ENCODE results near the gene CRMP1. TPM values are rescaled to one million over a fixed set of nuclear protein-coding genes. Genes with fewer than 3 reads are reported as not detected.

CRMP1 gene
- total RNA-seq, 6 donors from 2014 or later: 0.89 to 5.7 (median 2.0) TPM

- WGBS, 2 donors: 92 to 96% methylated on average over 6 to 11 of the region's 11 CpGs
- H3K27me3 ChIP-seq: no peaks in the 10 kb centered on the region
- H3K27ac ChIP-seq: no peak overlapping the region
- DNase-seq: peak in 1 of 2 donors; percentile 12
- ATAC-seq (ENCODE audit: low FRiP score in 2 of 2): no peak
- H3K9me3 ChIP-seq: no peaks in the 10 kb centered on the region
- no peak for TF ChIP-seq EP300 (IDR thresholded peaks at IDR 0.05)
- no peak for TF ChIP-seq CTCF (IDR thresholded peaks at IDR 0.05)
- TF ChIP-seq POLR2AphosphoS5 (IDR thresholded peaks at IDR 0.05): no peak
- no peak for TF ChIP-seq POLR2A (IDR thresholded peaks at IDR 0.05)
- H3K4me3 ChIP-seq: no peak overlapping the region
- H3K36me3 ChIP-seq: peaks cover 0 to 35% (median 10%) of the 10 kb centered on the region in 4 donors
- H3K4me1 ChIP-seq: no peaks in the 10 kb centered on the region
These were observed 93.9 kb downstream of the CRMP1 start for GRCh38 chr4:5798946-5799345.

- H3K36me3 ChIP-seq: peaks cover 0 to 37% (median 10%) of the 10 kb centered on the region in 4 donors
- H3K27ac ChIP-seq: no peak overlapping the region
- H3K9me3 ChIP-seq: no peaks in the 10 kb centered on the region
- DNase-seq: peak; percentile 14 to 62
- H3K4me3 ChIP-seq: no peak overlapping the region
- WGBS, 2 donors: 80 to 86% methylated on average over 5 to 11 of the region's 11 CpGs
- ATAC-seq (ENCODE audit: low FRiP score in 2 of 2): peak in 1 of 2 donors; percentile 25
- TF ChIP-seq POLR2AphosphoS5 (IDR thresholded peaks at IDR 0.05): no peak
- no peak for TF ChIP-seq EP300 (IDR thresholded peaks at IDR 0.05)
- TF ChIP-seq POLR2A (IDR thresholded peaks at IDR 0.05): no peak
- no peak for TF ChIP-seq CTCF (IDR thresholded peaks at IDR 0.05)
- no peaks in the 10 kb centered on the region for H3K4me1 ChIP-seq
- H3K27me3 ChIP-seq: no peaks in the 10 kb centered on the region
These were observed 94.4 kb downstream of the CRMP1 start for GRCh38 chr4:5798462-5798861.

- Histone ChIP-seq H3K4me3 (no peak overlapping the region), H3K27me3 (no peaks in the 10 kb centered on the region), H3K36me3 (peaks cover 0 to 34% (median 10%) of the 10 kb centered on the region in 4 donors), H3K27ac (no peak overlapping the region), H3K4me1 (no peaks in the 10 kb centered on the region), H3K9me3 (no peaks in the 10 kb centered on the region)
- DNase-seq: peak in 1 of 2 donors; percentile 5
- no peak for ATAC-seq (ENCODE audit: low FRiP score in 2 of 2)
- TF ChIP-seq EP300 (IDR thresholded peaks at IDR 0.05) (no peak), POLR2AphosphoS5 (IDR thresholded peaks at IDR 0.05) (no peak), CTCF (IDR thresholded peaks at IDR 0.05) (no peak), POLR2A (IDR thresholded peaks at IDR 0.05) (no peak)
- 90 to 97% methylated on average over 6 of the region's 6 CpGs for WGBS, 2 donors
These were observed 95.0 kb downstream of the CRMP1 start for GRCh38 chr4:5797866-5798265.

- 96 to 98% methylated on average over 11 to 18 of the region's 18 CpGs for WGBS, 2 donors
- ATAC-seq (ENCODE audit: low FRiP score in 2 of 2): no peak
These were observed 95.9 kb downstream of the CRMP1 start for GRCh38 chr4:5796976-5797375.

More at GRCh38 chr4:5796976-5797375, 95.9 kb downstream of the CRMP1 start:
- peak; percentile 11 to 71 for DNase-seq
- no peaks in the 10 kb centered on the region for H3K9me3 ChIP-seq
- no peak for TF ChIP-seq CTCF (IDR thresholded peaks at IDR 0.05)
- TF ChIP-seq EP300 (IDR thresholded peaks at IDR 0.05): no peak
- no peak for TF ChIP-seq POLR2AphosphoS5 (IDR thresholded peaks at IDR 0.05)
- no peak for TF ChIP-seq POLR2A (IDR thresholded peaks at IDR 0.05)
- peaks cover 0 to 33% (median 7%) of the 10 kb centered on the region in 4 donors for H3K36me3 ChIP-seq
- H3K27ac ChIP-seq: no peak overlapping the region
- no peaks in the 10 kb centered on the region for H3K27me3 ChIP-seq
- no peaks in the 10 kb centered on the region for H3K4me1 ChIP-seq
- H3K4me3 ChIP-seq: no peak overlapping the region

Measured in upper lobe of left lung (tissue), 6 donors.